Liver (tissue), 9 donors: ENCODE measurements around the gene S100A11. TPM values are rescaled to one million over a fixed set of nuclear protein-coding genes. Genes with fewer than 3 reads are reported as not detected.
A peak's percentile ranks its signal among the peaks of the same experiment; 100 is the strongest.
"Not testable (repeated sequence)": the region's sequence is repeated elsewhere in the genome, so short reads cannot be mapped to it uniquely, and the experiment has no call there.

Experiments used
- DNase-seq: peaks from one replicate; pipeline ENCODE4 v3.0.0-alpha.2; 2017; ENCODE audit warnings: low spot score
- H3K27ac ChIP-seq, 2 donors: one replicate each; pipeline ENCODE4 v1.7.0; 2013; ENCODE audit warnings: inconsistent platforms in 2 of 2, low read length in 2 of 2, control low read depth in 1 of 2, low read depth in 1 of 2, mild to moderate bottlenecking in 1 of 2
- H3K27me3 ChIP-seq, 4 donors: one replicate each; pipeline versions ENCODE4 v1.6.1 to v1.7.0; 2013; ENCODE audit warnings: low read length in 3 of 4, inconsistent platforms in 1 of 4, mild to moderate bottlenecking in 1 of 4, moderate library complexity in 1 of 4; ENCODE audit not compliant: control insufficient read depth in 4 of 4, insufficient read depth in 4 of 4
- H3K36me3 ChIP-seq, 4 donors: one replicate each; pipeline versions ENCODE4 v1.6.1 to v1.7.0; 2013; ENCODE audit warnings: low read length in 3 of 4, mild to moderate bottlenecking in 3 of 4, low read depth in 1 of 4, moderate library complexity in 1 of 4; ENCODE audit not compliant: control insufficient read depth in 4 of 4, insufficient read depth in 3 of 4
- H3K4me1 ChIP-seq, 4 donors: one replicate each; pipeline versions ENCODE4 v1.6.1 to v1.7.0; 2013; ENCODE audit warnings: low read length in 3 of 4, mild to moderate bottlenecking in 3 of 4, moderate library complexity in 1 of 4; ENCODE audit not compliant: control insufficient read depth in 4 of 4, insufficient read depth in 4 of 4
- H3K4me3 ChIP-seq, 3 donors: one replicate each; pipeline versions ENCODE4 v1.6.1 to v1.7.0; 2013; ENCODE audit warnings: low read length in 3 of 3, control low read depth in 1 of 3, low read depth in 1 of 3, mild to moderate bottlenecking in 1 of 3
- H3K9ac ChIP-seq, 2 donors: one replicate each; pipeline ENCODE4 v1.7.0; 2013; ENCODE audit warnings: low read length in 2 of 2, mild to moderate bottlenecking in 2 of 2, moderate library complexity in 2 of 2, control low read depth in 1 of 2, low read depth in 1 of 2
- H3K9me3 ChIP-seq, 4 donors: one replicate each; pipeline versions ENCODE4 v1.6.1 to v1.7.0; 2013; ENCODE audit warnings: low read length in 3 of 4; ENCODE audit not compliant: control insufficient read depth in 4 of 4
- EGR1 ChIP-seq, 2 donors: IDR thresholded peaks; 2 replicates each; pipeline ENCODE4 v1.6.1; 2016 to 2018; ENCODE audit warnings: antibody characterized with exemption in 2 of 2, low read depth in 2 of 2
- HNF4G ChIP-seq: IDR thresholded peaks from 2 replicates; pipeline ENCODE4 v1.6.1; 2016; ENCODE audit warnings: antibody characterized with exemption
- MAX ChIP-seq: IDR thresholded peaks from 2 replicates; pipeline ENCODE4 v1.6.1; 2016; ENCODE audit warnings: antibody characterized with exemption
- RAD21 ChIP-seq, 2 donors: IDR thresholded peaks; 2 replicates each; pipeline ENCODE4 v1.6.1; 2016; ENCODE audit warnings: antibody characterized with exemption in 2 of 2, mild to moderate bottlenecking in 2 of 2
- REST ChIP-seq: IDR thresholded peaks from 2 replicates; pipeline ENCODE4 v1.6.1; 2016; ENCODE audit warnings: antibody characterized with exemption, mild to moderate bottlenecking
- TAF1 ChIP-seq: conservative IDR thresholded peaks from 2 replicates; pipeline ENCODE4 v1.6.1; 2016; ENCODE audit warnings: antibody characterized with exemption, mild to moderate bottlenecking
- YY1 ChIP-seq: IDR thresholded peaks from 2 replicates; pipeline ENCODE4 v1.6.1; 2016; ENCODE audit warnings: antibody characterized with exemption, mild to moderate bottlenecking
- WGBS: extraction: QIAGEN DNeasy Blood & Tissue Kit; methylation state at CpG from one replicate; pipeline ENCODE4 v1.1.7; 2013; 5-methylcytosine and 5-hydroxymethylcytosine counted together
- polyA plus RNA-seq, 2 donors: library from polyadenylated mRNA; stranded (reverse) in 1 of 2; unstranded in 1 of 2; fragments of 200-250 nt in 1 of 2; fragments of >200 nt in 1 of 2; fragmentation: Nextera tagmentation in 1 of 2; extraction: Ambion mirVana in 1 of 2; gene quantifications; one replicate each; pipeline versions ENCODE4 v1.2.1 to v1.2.3, GENCODE V29; 2013 to 2015
- total RNA-seq, 2 donors: library from RNA; depleted of rRNA; stranded (reverse); fragments of >200 nt; gene quantifications; one replicate each; pipeline ENCODE4 v1.2.3, GENCODE V29; 2014
- donor health status: healthy.
- donor health status: healthy.
- donor health status: healthy.
- donor health status: healthy.
- donor health status: healthy.

Gene S100A11
- total RNA-seq = 10 to 100 TPM in 1 of 2 donors, 1 to 10 TPM in 1; 9.9 to 10.3 TPM
- 10 to 100 TPM; 51.6 to 76.1 TPM for polyA plus RNA-seq

- TF ChIP-seq TAF1 = peak; percentile 23
- TF ChIP-seq EGR1 (IDR thresholded peaks at IDR 0.05; ENCODE audit: low read depth in 2 of 2) = no peak
- Histone ChIP-seq H3K27ac (peak within 1 kb of the TSS; percentile 80 to 93), H3K36me3 (peaks cover 0 to 3% (median 0%) of the 10 kb centered on the region in 4 donors), H3K27me3 (peaks cover 0 to 2% (median under 1%) of the 10 kb centered on the region in 4 donors), H3K9me3 (no peaks in the 10 kb centered on the region), H3K4me3 (peak within 1 kb of the TSS; percentile 35 to 58 (median 56)), H3K9ac (peak within 1 kb of the TSS; percentile 52 to 75), H3K4me1 (peaks cover 3 to 14% (median 6%) of the 10 kb centered on the region in 4 donors)
- DNase-seq = peak; percentile 66
- WGBS = 4% methylated on average over 53 of the region's 53 CpGs
Measured at GRCh38 chr1:152036267-152037216, at the start of gene S100A11. S100A11 (minus strand) TSS chr1:152037004; CDS start chr1:152036915, 89 bp downstream.

- H3K36me3 ChIP-seq = no peaks in the 10 kb centered on the region
- 65% methylated on average over 1 of the region's 1 CpG for WGBS
- TF ChIP-seq YY1 = no peak
- TF ChIP-seq HNF4G = no peak
- TF ChIP-seq REST = no peak
- TF ChIP-seq MAX = no peak
- TF ChIP-seq RAD21 (IDR thresholded peaks at IDR 0.05) = no peak
Measured at GRCh38 chr1:152084853-152085252, 48.0 kb upstream of the S100A11 start.

GRCh38 chr1:152081026-152081425 lies 44.2 kb upstream of the S100A11 start:
- not testable (repeated sequence) for DNase-seq, H3K27ac ChIP-seq, H3K9me3 ChIP-seq, H3K4me3 ChIP-seq, H3K9ac ChIP-seq, H3K27me3 ChIP-seq, H3K4me1 ChIP-seq, H3K36me3 ChIP-seq
- 89% methylated on average over 17 of the region's 17 CpGs for WGBS

More at GRCh38 chr1:152084853-152085252, 48.0 kb upstream of the S100A11 start:
- H3K27ac ChIP-seq = no peak overlapping the region
- no peak for DNase-seq
- no peak overlapping the region for H3K4me3 ChIP-seq
- H3K4me1 ChIP-seq = no peaks in the 10 kb centered on the region
- H3K9me3 ChIP-seq = no peaks in the 10 kb centered on the region
- no peak overlapping the region for H3K9ac ChIP-seq
- peaks cover 0 to 6% (median 1%) of the 10 kb centered on the region in 4 donors for H3K27me3 ChIP-seq

- not testable (repeated sequence) for H3K36me3 ChIP-seq, H3K27ac ChIP-seq, DNase-seq, H3K4me1 ChIP-seq, H3K27me3 ChIP-seq, H3K4me3 ChIP-seq, H3K9ac ChIP-seq, H3K9me3 ChIP-seq
- WGBS = 85% methylated on average over 17 of the region's 17 CpGs
Measured at GRCh38 chr1:152080494-152080893, 43.7 kb upstream of the S100A11 start.
